ENCODE results near the gene PLPPR3. TPM values are rescaled to one million over a fixed set of nuclear protein-coding genes. Genes with fewer than 3 reads are reported as not detected.

The PLPPR3 gene
- total and polyA plus RNA-seq, 10 of the 15 experiments (the other 5 are each of a cell fraction or from before 2014, with no cell fraction given) = 0.07 TPM; not detected in 9

DNA sequence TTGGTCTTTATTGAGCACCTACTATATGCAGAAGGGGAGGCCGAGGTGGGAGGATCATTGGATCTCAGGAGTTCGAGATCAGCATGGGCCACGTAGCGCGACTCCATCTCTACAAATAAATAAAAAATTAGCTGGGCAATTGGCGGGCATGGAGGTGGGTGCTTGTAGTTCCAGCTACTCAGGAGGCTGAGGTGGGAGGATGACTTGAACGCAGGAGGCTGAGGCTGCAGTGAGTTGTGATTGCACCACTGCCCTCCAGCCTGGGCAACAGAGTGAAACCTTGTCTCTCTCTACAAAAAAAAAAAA, 41.5 kb upstream of the PLPPR3 start:
- Histone ChIP-seq H3K4me3 (no peak overlapping the region), H3K4me2 (ENCODE audit: control insufficient read depth, insufficient read depth) (peak overlapping the region; percentile 66)
- TF ChIP-seq PKNOX1 (IDR thresholded peaks at IDR 0.05) (no peak), ZZZ3 (IDR thresholded peaks at IDR 0.05; ENCODE audit: control insufficient read depth, insufficient read length, low read depth) (no peak), SUZ12 (IDR thresholded peaks at IDR 0.05; ENCODE audit: unreplicated experiment) (no peak), TCF12 (IDR thresholded peaks at IDR 0.05; ENCODE audit: low read depth, low read length) (no peak), KAT2A (conservative IDR thresholded peaks at IDR 0.05; ENCODE audit: control insufficient read depth, low read depth, low read length) (no peak), HDAC2 (IDR thresholded peaks at IDR 0.05) (no peak), RUNX3 (IDR thresholded peaks at IDR 0.05; ENCODE audit: low read length) (no peak), LARP7 (IDR thresholded peaks at IDR 0.05) (no peak)

More for the DNA sequence above, 41.5 kb upstream of the PLPPR3 start:
- H4K20me1 ChIP-seq (ENCODE audit: control insufficient read depth, insufficient read depth) = no peaks in the 10 kb centered on the region
- POLR2A ChIA-PET = interaction anchor here (0.5 to 1.6 kb wide), 9 partner anchors 15 to 406 kb away, joined by 3 to 6 read pairs (median 3); partner anchors contain the start of gene CIRBP
- peaks cover 10% of the 10 kb centered on the region for H3K4me1 ChIP-seq (ENCODE audit: control insufficient read depth, insufficient read depth, low read length)
- no peak overlapping the region for H2AFZ ChIP-seq (ENCODE audit: control insufficient read depth, low read depth, low read length)
- 60% methylated on average over 7 of the region's 7 CpGs for WGBS (ENCODE audit: insufficient coverage, insufficient replicate concordance, low lambda C conversion rate, missing lambda C conversion rate)
- no peak overlapping the region for H3K27ac ChIP-seq (ENCODE audit: control insufficient read depth, insufficient read depth)
- no peaks in the 10 kb centered on the region for H3K9me3 ChIP-seq (replicated peaks; ENCODE audit: control insufficient read depth, insufficient read depth, low read length)
- FAIRE-seq (no peak), ATAC-seq (no peak), DNase-seq (ENCODE audit: low read depth, low spot score) (no peak)
- SMC1A ChIA-PET (ENCODE audit: uncharacterized antibody, unreplicated experiment) = interaction anchor here (0.9 to 3.1 kb wide), 10 partner anchors 30 to 121 kb away, joined by 5 to 18 read pairs (median 12); partner anchors contain the start of genes KISS1R, MED16, RNU6-9 and WDR18
- intact Hi-C loops (cut with micrococcal nuclease; ENCODE audit: unreplicated experiment) = loop anchor here (2.0 to 5.0 kb wide), 3 partner anchors 92 to 134 kb away; partner anchors contain the start of gene WDR18
- no peaks in the 10 kb centered on the region for H3K36me3 ChIP-seq (ENCODE audit: control insufficient read depth in 2 of 2, insufficient read depth in 2 of 2, low read length in 1 of 2)
- BruUV-seq (replicated peaks) = no TSS peak
- RAD21 ChIA-PET (ENCODE audit: unreplicated experiment) = interaction anchor here (0.8 to 4.5 kb wide), 14 partner anchors 14 to 200 kb away, joined by 3 to 46 read pairs (median 8); partner anchors contain the start of genes KISS1R, MED16, RNF126 and RNU6-9
- H3K27me3 ChIP-seq (replicated peaks in 1 of 2; ENCODE audit: control insufficient read depth in 2 of 2, insufficient read depth in 2 of 2, low read length in 1 of 2) = no peaks in the 10 kb centered on the region; a peak in 1 of 4 replicates
- H3K9ac ChIP-seq (ENCODE audit: control insufficient read depth, insufficient read depth, low read length) = no peak overlapping the region
- in situ Hi-C loops (cut with MboI) = no loop called here
- CTCF ChIA-PET = interaction anchor here (0.6 to 2.8 kb wide), 23 partner anchors 8 to 378 kb away, joined by 3 to 50 read pairs (median 5); partner anchors contain the start of genes ARHGAP45, ATP5F1D, KISS1R and MED16
- H3K79me2 ChIP-seq (ENCODE audit: control insufficient read depth, insufficient read depth, low read length) = no peaks in the 10 kb centered on the region

All from GM12878 (cell line).